Esophagus squamous epithelium (tissue), 4 donors: ENCODE results near the gene ZSWIM8.

Source experiments
- CTCF ChIP-seq, 6 experiments: fragments of 450-650 bp in 4 of 6; fragments of 200-600 bp in 2 of 6; sonication (generic) in 2 of 6; IDR thresholded peaks; one replicate each; pipeline ENCODE4 v1.5.1; 2016 to 2019; ENCODE audit warnings: antibody characterized with exemption in 6 of 6, mild to moderate bottlenecking in 4 of 6, moderate library complexity in 4 of 6
- POLR2A ChIP-seq, 4 donors: fragments of 450-650 bp; IDR thresholded peaks; one replicate each; pipeline ENCODE4 v1.6.1; 2017; ENCODE audit warnings: antibody characterized with exemption in 4 of 4, mild to moderate bottlenecking in 4 of 4, moderate library complexity in 3 of 4

GRCh38 chr10:73750819-73751218 lies 34.6 kb upstream of the ZSWIM8 start:
- TF ChIP-seq CTCF (IDR thresholded peaks at IDR 0.05) = no peak
- no peak for TF ChIP-seq POLR2A (IDR thresholded peaks at IDR 0.05)
